Activated CD8-positive, alpha-beta memory T cell treated with anti-CD3 and anti-CD28 coated beads for 36 hours (primary cell): ENCODE results near the gene SEMA3D. TPM values are rescaled to one million over a fixed set of nuclear protein-coding genes. Genes with fewer than 3 reads are reported as not detected.
"Not testable (repeated sequence)": the region's sequence is repeated elsewhere in the genome, so short reads cannot be mapped to it uniquely, and the experiment has no call there.

ENCODE experiments used
- CTCF ChIA-PET: fragments of 350-600 bp; sonication (Branson Sonifier 250); formaldehyde crosslinking; loops from one replicate; lab custom pipeline; 2021; ENCODE audit warnings: antibody characterized with exemption; lab: Charles Lee
- POLR2A ChIA-PET: fragments of 350-600 bp; sonication (Branson Sonifier 250); formaldehyde crosslinking; loops from one replicate; lab custom pipeline; 2021; ENCODE audit warnings: antibody characterized with exemption; lab: Charles Lee
- total RNA-seq, 2 experiments: library from RNA; stranded (reverse); gene quantifications; one replicate each; pipeline ENCODE4 v1.2.3, GENCODE V29; 2021

SEMA3D gene
- total RNA-seq, 2 experiments from 2014 or later = not detected

- POLR2A ChIA-PET = no interaction called here
- CTCF ChIA-PET = no interaction called here
These were observed 175.7 kb downstream of the SEMA3D start for GRCh38 chr7:85011127-85011526.

- ChIA-PET POLR2A (no interaction called here), CTCF (no interaction called here)
These were observed 176.6 kb downstream of the SEMA3D start for GRCh38 chr7:85010306-85010705.

GRCh38 chr7:85006754-85007153 is 180.1 kb downstream of the SEMA3D start:
- POLR2A ChIA-PET = interaction anchor here (0.6 kb wide), 1 partner anchor 107 kb away, joined by 3 read pairs; no protein-coding TSS in a partner anchor
- CTCF ChIA-PET = no interaction called here

DNA sequence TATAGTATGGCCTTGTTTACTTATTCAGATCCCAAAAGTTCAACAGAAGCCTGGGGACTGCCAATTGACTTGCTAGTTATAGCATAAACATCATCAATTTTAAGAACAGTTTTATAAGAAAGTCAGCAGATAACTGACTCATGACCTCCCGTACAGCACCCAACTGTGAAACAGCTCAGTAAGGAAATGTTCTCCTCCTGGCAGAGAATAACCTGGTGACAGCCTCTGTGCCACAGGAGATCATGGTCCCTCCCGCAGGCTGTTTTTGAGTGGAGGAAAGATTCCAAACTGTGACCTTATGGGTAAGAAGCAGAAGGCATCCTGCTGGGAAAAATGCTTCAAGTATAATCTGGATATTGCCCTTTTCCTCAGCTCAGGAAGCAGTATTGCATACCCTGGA is 182.5 kb downstream of the SEMA3D start:
- CTCF ChIA-PET = no interaction called here
- POLR2A ChIA-PET = no interaction called here

GRCh38 chr7:85001495-85002345 is 185.1 kb downstream of the SEMA3D start:
- ChIA-PET CTCF (no interaction called here), POLR2A (no interaction called here)

GRCh38 chr7:85000735-85001350 is 186.0 kb downstream of the SEMA3D start:
- ChIA-PET POLR2A (no interaction called here), CTCF (no interaction called here)

DNA sequence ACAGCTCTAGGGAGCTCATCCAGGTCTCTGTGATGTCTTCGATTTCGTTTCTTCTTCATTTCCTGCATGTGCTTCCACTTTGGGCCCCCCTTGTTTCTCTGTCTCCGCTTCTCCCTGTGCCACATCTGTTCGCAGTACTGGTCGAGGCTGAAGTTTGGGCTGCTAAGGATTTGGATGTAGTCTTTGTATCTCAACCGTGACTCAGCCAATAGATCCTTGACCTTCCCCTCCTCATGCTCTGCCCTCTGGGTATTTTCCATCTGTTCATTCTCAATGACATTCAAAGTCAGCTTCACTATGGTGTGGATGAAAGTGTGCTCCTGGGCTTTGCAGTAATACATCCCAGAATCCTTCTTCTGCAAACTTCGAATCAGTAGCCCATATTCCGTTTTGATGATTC is 187.4 kb downstream of the SEMA3D start:
- ChIA-PET CTCF (no interaction called here), POLR2A (no interaction called here)

- POLR2A ChIA-PET = no interaction called here
- CTCF ChIA-PET = no interaction called here
These were observed 188.2 kb downstream of the SEMA3D start for GRCh38 chr7:84998665-84999064.

DNA sequence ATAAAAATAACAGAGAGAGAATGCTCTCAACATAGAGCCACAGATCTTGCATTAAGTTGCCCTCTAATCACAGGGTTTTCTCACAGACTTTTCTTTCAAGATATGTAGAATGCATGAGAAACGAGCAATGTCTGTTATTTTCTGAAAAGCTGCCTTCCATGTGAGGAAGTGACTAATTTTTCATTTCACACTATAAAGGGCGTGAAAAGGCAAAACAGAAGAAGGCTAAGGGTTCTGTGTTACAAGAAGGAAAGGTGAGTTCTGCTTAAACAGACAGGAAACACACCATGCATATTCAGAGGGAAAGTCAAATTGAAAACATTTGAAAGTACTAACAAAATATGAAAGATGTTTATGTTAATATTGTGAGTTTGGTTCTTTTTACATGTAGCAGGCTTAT is 189.2 kb downstream of the SEMA3D start:
- POLR2A ChIA-PET = no interaction called here

DNA sequence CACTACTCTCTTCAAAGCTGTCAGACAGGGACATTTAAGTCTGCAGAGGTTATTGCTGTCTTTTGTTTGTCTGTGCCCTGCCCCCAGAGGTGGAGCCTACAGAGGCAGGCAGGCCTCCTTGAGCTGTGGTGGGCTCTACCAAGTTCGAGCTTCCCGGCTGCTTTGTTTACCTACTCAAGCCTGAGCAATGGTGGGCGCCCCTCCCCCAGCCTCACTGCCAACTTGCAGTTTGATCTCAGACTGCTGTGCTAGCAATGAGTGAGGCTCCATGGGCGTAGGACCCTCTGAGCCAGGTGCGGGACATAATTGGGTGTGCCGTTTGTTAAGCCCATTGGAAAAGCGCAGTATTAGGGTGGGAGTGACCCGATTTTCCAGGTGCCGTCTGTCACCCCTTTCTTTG is 193.9 kb downstream of the SEMA3D start:
- CTCF ChIA-PET, POLR2A ChIA-PET: not testable (repeated sequence)

More for the DNA sequence above, 189.2 kb downstream of the SEMA3D start:
- CTCF ChIA-PET = no interaction called here

DNA sequence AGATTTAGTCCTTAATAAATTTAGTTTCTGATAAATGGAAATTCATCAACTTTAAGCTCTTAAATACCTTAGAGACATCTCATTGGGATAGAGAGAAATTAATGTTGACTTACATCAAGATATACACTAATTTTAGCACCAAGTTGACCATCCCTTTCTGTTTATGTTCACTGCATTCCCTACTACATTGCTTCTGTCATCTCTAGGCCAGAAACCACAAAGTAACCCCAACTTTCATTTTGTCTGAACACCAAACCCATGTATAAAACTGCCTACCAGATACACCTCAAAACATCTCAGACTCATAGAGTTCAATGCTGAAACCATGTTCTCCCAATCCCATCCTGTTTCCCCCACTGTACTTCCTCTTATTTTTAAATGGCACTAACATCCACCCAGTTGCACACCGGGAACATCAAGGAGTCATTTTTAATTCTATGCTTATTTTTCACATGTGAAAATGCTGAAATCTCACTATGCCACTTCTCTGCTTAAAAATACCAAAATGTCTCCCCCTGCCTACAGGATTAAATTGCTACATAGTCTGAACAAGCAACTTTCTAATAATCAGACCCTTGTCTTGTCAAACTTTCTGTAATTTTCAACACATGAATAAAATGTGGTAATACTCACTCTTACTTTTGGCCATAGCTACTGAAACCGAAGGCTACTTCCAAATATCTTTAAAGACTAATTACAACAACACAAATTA is 201.6 kb downstream of the SEMA3D start:
- CTCF ChIA-PET = no interaction called here
- POLR2A ChIA-PET = no interaction called here

DNA sequence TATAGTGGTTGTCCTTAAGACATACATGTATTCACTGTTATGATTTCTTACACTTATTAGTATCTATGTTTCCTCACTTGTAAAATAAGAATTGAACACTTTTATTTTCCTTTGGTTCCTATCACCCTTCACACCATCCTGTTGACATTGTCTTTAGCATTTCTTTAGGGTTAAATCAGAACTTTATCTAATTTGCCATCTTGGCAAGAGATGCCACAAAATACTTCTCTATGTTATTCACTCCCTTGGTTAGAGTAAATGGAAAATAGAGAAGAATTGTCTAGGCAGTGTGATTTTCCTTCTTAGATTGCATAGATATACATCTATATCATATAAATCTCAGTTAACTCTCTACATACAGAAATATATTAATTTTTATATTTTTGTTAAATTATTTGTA is 204.7 kb downstream of the SEMA3D start:
- ChIA-PET CTCF (no interaction called here), POLR2A (no interaction called here)

GRCh38 chr7:84981055-84981976 is 205.5 kb downstream of the SEMA3D start:
- POLR2A ChIA-PET = no interaction called here

DNA sequence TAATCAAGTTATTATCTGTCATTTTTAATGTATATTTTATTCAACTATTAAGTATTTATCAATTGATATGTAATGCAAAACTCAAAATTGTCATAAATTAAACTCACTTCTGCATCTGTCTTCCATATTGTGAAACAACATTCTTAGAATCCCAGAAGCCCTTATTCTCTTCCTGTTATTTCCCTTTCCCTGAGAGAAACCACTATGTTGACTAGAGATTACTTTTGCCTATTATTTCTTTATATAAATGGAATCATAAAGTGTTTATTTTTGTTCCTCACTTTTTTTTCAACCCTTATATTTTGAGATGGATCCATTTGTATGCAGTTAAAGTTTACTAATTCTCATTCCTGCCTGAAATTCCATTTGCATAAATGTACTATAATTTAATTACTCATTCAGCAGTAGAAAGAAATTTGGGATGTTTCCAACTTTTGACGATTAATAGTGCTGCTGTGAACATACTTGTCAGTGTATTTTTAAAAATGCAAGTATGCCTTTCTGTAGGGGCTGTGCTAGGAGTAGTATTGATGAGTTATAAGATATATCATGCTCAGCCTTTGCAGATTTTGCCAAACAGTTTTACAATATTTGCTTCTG is 211.2 kb downstream of the SEMA3D start:
- ChIA-PET POLR2A (no interaction called here), CTCF (no interaction called here)

More at GRCh38 chr7:84981055-84981976, 205.5 kb downstream of the SEMA3D start:
- CTCF ChIA-PET = no interaction called here

- POLR2A ChIA-PET = no interaction called here
- CTCF ChIA-PET = no interaction called here
These were observed 215.5 kb downstream of the SEMA3D start for GRCh38 chr7:84971360-84971759.

GRCh38 chr7:84970670-84971069 is 216.2 kb downstream of the SEMA3D start:
- CTCF ChIA-PET = no interaction called here
- POLR2A ChIA-PET = no interaction called here

DNA sequence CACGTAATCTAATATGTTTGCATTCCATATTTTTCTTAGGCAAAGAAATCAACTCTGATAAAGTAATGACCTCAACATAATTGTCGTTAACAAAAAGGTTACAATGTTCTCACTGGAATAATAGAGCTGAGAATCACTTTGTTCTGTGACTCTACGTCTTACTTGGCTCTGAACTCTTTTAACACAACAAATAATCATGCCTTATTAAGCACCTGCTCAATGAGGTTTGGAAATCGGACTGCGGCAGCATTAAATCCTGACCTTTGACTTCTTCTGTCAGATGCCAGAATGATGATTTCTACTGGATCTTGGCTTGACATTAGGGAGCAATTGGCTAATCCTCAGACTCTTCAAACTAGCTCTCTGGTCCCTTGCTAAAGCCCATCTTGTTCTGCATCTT is 233.6 kb downstream of the SEMA3D start:
- CTCF ChIA-PET = no interaction called here
- POLR2A ChIA-PET = no interaction called here

DNA sequence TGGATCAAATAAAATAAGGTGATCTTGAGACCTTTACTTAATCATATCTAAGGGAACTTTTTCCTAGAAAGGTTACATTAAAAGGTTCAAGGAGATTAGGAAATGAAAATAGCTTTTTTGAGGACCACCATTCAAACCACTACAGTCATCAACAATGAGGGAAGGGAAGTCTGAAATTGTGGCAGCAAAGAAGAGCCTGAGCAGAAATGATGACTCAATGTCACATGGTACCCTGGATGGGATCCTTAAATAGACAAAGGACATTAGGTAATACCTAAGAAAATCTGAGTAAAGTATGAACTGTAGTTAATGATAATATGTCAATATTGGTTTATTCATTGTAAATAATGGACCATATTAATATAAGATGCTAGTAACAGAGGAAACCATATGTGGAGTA is 236.0 kb downstream of the SEMA3D start:
- CTCF ChIA-PET = no interaction called here

DNA sequence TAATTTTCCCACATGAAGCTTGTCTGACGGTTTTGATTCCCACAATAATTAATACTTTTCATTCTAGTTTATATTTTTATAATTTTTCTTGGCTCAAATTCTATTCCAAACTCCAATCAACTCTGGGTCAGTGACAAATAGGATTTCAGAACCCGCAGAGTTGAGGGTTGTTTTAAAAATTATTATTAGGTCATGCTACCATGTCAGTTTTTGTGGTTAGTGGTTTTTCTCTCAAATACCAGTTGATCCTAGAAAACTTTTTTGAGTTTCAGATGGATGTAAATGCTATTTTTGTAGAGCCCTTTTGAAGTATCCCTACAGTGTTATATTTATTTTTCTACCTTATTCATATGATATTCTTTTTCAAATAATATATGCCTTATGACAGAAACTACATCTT is 237.4 kb downstream of the SEMA3D start:
- POLR2A ChIA-PET = no interaction called here

More for the DNA sequence above, 236.0 kb downstream of the SEMA3D start:
- POLR2A ChIA-PET = no interaction called here

More for the DNA sequence above, 237.4 kb downstream of the SEMA3D start:
- CTCF ChIA-PET = no interaction called here
